ENCODE data around the gene PPP2R2C.

Gene PPP2R2C

GRCh38 chr4:6348408-6348807, 124.0 kb downstream of the PPP2R2C start:
- in situ Hi-C loops (cut with HindIII; ENCODE audit: low pct_unique_long_range_greater_than_20kb, low sequenced_read_pairs), result no loop called here
- TF ChIP-seq JUND (IDR thresholded peaks at IDR 0.05; ENCODE audit: low read depth), result no peak
- no peak for DNase-seq (ENCODE audit: low read depth in 1 of 2, low spot score in 1 of 2)

DNA sequence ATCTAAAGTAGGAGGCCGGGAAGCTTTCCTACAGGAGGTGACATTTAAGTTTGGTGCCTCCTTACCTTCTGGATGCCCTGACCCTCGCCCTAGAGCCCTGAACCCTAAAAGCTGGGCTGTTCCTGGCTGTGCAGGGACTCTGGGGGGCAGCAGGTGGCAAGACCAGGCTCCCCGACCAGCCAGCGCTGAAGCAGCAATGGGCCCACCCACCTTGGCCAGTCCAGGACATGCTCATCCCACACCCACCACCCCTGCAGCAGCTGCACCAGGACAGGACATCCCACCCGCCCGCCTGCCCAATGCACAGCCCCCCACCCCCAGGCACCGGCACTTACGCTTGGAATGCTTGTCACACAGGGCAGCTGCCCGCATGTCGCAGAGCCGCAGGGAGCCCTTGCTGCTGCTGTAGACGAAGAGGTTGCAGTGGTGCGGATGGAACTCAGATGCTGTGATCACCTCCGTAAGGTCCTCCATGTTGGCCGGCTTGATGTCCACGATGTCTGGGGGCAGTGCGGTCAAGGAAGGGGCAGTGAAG, 124.8 kb downstream of the PPP2R2C start:
- TF ChIP-seq JUND (IDR thresholded peaks at IDR 0.05; ENCODE audit: low read depth), result no peak
- DNase-seq (ENCODE audit: low read depth in 1 of 2, low spot score in 1 of 2), result no peak
- in situ Hi-C loops (cut with HindIII; ENCODE audit: low pct_unique_long_range_greater_than_20kb, low sequenced_read_pairs), result no loop called here

DNA sequence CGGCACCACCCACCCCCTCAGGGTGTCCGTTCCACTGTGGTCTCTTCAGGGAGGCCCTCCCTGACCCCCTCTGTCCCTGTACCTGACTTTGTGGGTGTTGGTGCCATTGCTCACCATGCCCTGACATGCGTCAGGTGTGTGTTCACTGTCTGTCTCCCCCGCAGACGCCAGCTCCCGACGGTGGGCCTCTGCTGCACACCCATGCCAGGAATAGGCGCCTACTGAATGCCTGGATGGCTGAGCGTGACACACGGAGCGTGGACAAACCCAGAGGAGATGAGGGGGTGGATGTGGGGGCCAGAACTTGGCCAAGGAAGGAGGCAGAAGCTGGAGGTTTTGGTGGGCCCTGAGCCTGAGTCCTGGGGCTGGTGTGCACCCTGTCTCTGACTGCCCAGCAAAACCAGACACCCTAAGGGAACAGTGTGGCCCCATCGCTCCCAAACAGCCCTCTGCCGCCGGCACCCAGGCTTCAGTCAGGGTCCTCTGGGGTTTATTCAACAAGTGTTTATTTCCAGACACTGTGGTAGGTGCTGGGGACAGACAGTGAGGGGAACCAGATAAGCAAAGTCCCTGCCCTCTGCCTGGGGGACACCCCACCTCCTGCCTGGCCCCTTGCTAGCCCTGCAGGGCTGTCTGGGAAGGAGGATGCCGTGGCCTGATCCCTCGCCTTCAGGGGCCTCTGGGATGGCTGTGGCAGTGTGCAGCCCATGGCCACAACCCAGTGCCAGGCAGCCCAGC, 125.9 kb downstream of the PPP2R2C start:
- TF ChIP-seq JUND (IDR thresholded peaks at IDR 0.05; ENCODE audit: low read depth), result no peak
- in situ Hi-C loops (cut with HindIII; ENCODE audit: low pct_unique_long_range_greater_than_20kb, low sequenced_read_pairs), result no loop called here
- DNase-seq (ENCODE audit: low read depth in 1 of 2, low spot score in 1 of 2), result no peak

- no peak for TF ChIP-seq JUND (IDR thresholded peaks at IDR 0.05; ENCODE audit: low read depth)
- in situ Hi-C loops (cut with HindIII; ENCODE audit: low pct_unique_long_range_greater_than_20kb, low sequenced_read_pairs), result no loop called here
- no peak for DNase-seq (ENCODE audit: low read depth in 1 of 2, low spot score in 1 of 2)
These were observed 126.5 kb downstream of the PPP2R2C start for GRCh38 chr4:6345866-6346265.

GRCh38 chr4:6345096-6345830, 127.2 kb downstream of the PPP2R2C start:
- no peak for TF ChIP-seq JUND (IDR thresholded peaks at IDR 0.05; ENCODE audit: low read depth)
- no peak for DNase-seq (ENCODE audit: low read depth in 1 of 2, low spot score in 1 of 2)
- in situ Hi-C loops (cut with HindIII; ENCODE audit: low pct_unique_long_range_greater_than_20kb, low sequenced_read_pairs), result no loop called here

- in situ Hi-C loops (cut with HindIII; ENCODE audit: low pct_unique_long_range_greater_than_20kb, low sequenced_read_pairs), result no loop called here
- peak; percentile 60 to 63 for DNase-seq (ENCODE audit: low read depth in 1 of 2, low spot score in 1 of 2)
These were observed 128.4 kb downstream of the PPP2R2C start for GRCh38 chr4:6343939-6344408.

DNA sequence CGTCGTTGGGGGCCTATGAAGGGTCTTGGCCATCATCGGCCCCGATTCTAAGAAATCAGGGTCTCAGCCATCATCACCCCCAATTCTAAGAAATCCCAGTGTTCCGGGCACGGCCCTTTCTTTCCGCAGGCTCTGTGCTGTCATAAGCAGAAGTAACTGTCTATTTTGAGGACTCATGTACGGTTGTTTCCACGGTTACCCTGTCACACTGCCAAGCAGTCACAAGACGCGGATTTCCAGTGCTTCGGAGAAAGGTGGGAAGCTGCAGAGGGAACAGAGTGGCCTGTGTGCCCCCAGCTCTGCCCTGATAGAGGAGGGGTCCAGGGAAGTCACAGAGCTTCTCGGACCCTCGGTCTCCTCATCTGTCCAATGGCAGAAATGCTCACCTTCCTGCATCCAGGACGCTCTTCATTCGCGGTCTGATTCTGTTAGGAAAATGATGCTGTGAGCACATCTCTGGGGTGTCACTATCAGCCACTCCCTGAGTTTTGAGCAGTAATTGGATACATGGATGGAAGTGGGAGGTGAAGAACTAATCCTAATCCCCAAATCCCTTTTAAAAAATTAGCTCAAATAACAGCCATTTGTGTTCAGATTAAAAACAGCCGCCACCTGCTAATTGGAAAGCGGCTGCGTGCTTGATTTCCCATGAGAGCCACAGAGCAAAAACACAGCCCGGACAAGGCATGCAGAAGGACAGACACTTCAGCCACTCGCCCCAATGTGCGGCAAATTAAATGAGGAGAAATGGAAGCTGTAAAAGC, 129.7 kb downstream of the PPP2R2C start:
- DNase-seq (ENCODE audit: low read depth in 1 of 2, low spot score in 1 of 2), result no peak
- no peak for TF ChIP-seq JUND (IDR thresholded peaks at IDR 0.05; ENCODE audit: low read depth)
- in situ Hi-C loops (cut with HindIII; ENCODE audit: low pct_unique_long_range_greater_than_20kb, low sequenced_read_pairs), result no loop called here

More at GRCh38 chr4:6343939-6344408, 128.4 kb downstream of the PPP2R2C start:
- no peak for TF ChIP-seq JUND (IDR thresholded peaks at IDR 0.05; ENCODE audit: low read depth)

DNA sequence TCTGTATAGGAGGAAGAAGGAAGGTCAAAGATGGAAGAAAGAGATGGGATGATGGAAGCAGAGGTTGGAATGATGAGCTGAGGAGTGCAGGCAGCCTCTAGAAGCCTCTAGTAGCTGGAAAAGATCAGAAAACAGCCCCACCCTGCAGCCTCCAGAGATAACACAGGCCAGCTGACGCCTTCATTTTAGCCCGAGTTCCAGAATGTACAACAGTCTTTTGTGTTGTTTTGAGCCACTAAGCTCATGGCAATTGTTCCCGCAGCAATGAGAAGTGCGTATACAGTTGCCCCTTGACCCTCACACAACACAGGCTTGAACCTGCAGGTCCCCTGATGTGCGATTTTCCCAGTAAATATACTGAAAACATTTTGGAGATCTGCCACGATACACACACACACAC, 130.7 kb downstream of the PPP2R2C start:
- no peak for DNase-seq (ENCODE audit: low read depth in 1 of 2, low spot score in 1 of 2)
- in situ Hi-C loops (cut with HindIII; ENCODE audit: low pct_unique_long_range_greater_than_20kb, low sequenced_read_pairs), result no loop called here
- no peak for TF ChIP-seq JUND (IDR thresholded peaks at IDR 0.05; ENCODE audit: low read depth)

DNA sequence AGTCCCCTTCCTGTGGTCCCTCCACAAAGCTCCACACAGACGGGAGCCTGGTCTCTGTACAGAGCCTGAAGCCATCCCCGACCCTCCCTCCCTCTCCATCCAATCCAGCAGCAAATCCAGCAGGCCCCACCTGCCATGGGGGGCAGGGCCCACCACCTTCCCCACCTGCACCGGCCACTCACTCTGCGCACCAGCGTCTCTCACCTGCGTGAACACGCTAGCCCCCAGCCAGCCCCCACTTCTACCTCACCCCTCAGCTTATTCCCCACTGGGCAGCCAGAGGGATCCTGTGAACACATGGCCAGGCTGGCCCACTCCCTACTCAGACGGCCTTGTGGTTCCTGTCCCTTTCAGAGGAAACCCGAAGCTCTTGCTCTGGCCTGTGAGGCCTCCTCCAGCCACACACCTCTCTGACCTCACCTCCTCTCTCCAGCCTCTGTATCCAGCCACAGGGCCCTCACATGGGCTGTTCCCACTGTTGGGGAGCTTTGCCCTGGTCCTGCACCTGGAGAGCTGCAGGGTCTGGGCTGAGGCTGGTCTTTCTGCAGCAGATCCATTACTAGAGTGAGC, 131.9 kb downstream of the PPP2R2C start:
- no peak for TF ChIP-seq JUND (IDR thresholded peaks at IDR 0.05; ENCODE audit: low read depth)
- no peak for DNase-seq (ENCODE audit: low read depth in 1 of 2, low spot score in 1 of 2)
- in situ Hi-C loops (cut with HindIII; ENCODE audit: low pct_unique_long_range_greater_than_20kb, low sequenced_read_pairs), result no loop called here

GRCh38 chr4:6339818-6340445, 132.5 kb downstream of the PPP2R2C start:
- DNase-seq (ENCODE audit: low read depth in 1 of 2, low spot score in 1 of 2), result no peak
- no peak for TF ChIP-seq JUND (IDR thresholded peaks at IDR 0.05; ENCODE audit: low read depth)
- in situ Hi-C loops (cut with HindIII; ENCODE audit: low pct_unique_long_range_greater_than_20kb, low sequenced_read_pairs), result no loop called here

DNA sequence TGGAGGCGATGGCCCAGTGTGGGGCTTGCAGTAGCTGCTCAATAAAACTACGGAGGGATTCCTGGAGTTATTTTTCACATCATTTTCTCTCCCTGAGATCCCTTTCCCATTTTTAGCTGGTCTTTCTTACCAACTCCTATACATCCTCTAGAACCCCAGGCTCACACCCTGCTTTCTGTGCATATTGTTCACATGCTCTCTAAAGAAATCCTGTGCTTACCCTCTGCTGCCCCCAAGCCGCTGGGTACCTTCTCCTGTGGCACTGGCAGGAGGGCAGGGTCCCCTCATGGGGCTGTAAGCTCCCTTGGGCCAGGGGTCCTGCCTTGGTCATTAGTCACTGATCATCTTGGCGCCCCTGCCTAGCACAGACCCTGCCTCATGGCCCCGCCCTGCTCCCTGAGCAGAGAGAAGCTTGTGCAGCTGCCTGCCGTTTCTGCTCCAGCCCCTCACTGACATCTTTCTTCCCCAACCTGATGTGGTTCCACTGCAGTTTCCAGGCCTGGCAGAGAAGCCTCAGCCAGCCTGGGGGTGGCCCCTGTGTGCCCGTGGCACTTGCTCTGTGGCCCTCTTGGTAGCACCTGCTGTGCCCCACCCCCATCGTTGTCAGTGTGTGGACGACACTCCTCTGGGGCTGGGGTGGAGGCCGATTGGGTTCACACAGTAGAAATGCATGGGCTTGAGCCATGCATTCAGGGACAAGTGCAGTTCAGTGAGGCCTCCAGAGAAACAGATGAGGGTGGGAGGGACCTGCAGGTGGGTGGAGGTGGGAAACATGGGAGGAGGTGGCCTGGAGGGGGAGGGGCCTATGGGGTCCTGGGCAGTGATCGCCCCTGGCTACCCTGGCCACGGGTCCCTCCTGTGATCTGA, 133.2 kb downstream of the PPP2R2C start:
- DNase-seq (ENCODE audit: low read depth in 1 of 2, low spot score in 1 of 2), result no peak
- in situ Hi-C loops (cut with HindIII; ENCODE audit: low pct_unique_long_range_greater_than_20kb, low sequenced_read_pairs), result no loop called here
- TF ChIP-seq JUND (IDR thresholded peaks at IDR 0.05; ENCODE audit: low read depth), result no peak

Data from T47D (cell line).